Left ventricle myocardium inferior (tissue), 1 donor: ENCODE data around the gene KRT16. TPM values are rescaled to one million over a fixed set of nuclear protein-coding genes. Genes with fewer than 3 reads are reported as not detected.
"Not testable (repeated sequence)": the region's sequence is repeated elsewhere in the genome, so short reads cannot be mapped to it uniquely, and the experiment has no call there.

Experiments
- DNase-seq: peaks from one replicate; pipeline ENCODE4 v3.0.0-alpha.2; 2020
- H3K27ac ChIP-seq: fragments of 200-600 bp; replicated peaks from 2 replicates; pipeline ENCODE4 v1.8.0; 2021
- H3K27me3 ChIP-seq: fragments of 200-600 bp; 2 replicates; pipeline ENCODE4 v1.8.0; 2021; ENCODE audit warnings: low read depth
- H3K36me3 ChIP-seq: fragments of 200-600 bp; 2 replicates; pipeline ENCODE4 v1.8.0; 2021
- H3K4me1 ChIP-seq: fragments of 200-600 bp; 2 replicates; pipeline ENCODE4 v1.8.0; 2021
- H3K4me3 ChIP-seq: fragments of 200-600 bp; 2 replicates; pipeline ENCODE4 v1.8.0; 2021; ENCODE audit warnings: mild to moderate bottlenecking, moderate library complexity
- H3K9me3 ChIP-seq: fragments of 200-600 bp; replicated peaks from 2 replicates; pipeline ENCODE4 v1.8.0; 2021
- intact Hi-C: fragments of 100-400 bp; cut with micrococcal nuclease; formaldehyde crosslinking; loops from one replicate; pipeline ENCODE4 v1.11.0; 2022
- total RNA-seq: library from RNA; stranded (reverse); fragmentation: NEBNext Ultra II Directional; extraction: Animal tissue kit (Norgen Biotek cat#: 25700); gene quantifications from one replicate; pipeline ENCODE4 v1.2.1, GENCODE V29; 2021
- TF ChIP-seq, protein P1 (sequence below): fragments of 200-600 bp; IDR thresholded peaks from 2 replicates; pipeline ENCODE4 v1.8.0; 2021; ENCODE audit warnings: antibody characterized with exemption, mild to moderate bottlenecking, borderline replicate concordance
- donor health status: DM: no; HTN: yes; CAD: no; lungs with severe emphysema.

KRT16 gene
- total RNA-seq, 1 donor from 2014 or later = not detected

DNA sequence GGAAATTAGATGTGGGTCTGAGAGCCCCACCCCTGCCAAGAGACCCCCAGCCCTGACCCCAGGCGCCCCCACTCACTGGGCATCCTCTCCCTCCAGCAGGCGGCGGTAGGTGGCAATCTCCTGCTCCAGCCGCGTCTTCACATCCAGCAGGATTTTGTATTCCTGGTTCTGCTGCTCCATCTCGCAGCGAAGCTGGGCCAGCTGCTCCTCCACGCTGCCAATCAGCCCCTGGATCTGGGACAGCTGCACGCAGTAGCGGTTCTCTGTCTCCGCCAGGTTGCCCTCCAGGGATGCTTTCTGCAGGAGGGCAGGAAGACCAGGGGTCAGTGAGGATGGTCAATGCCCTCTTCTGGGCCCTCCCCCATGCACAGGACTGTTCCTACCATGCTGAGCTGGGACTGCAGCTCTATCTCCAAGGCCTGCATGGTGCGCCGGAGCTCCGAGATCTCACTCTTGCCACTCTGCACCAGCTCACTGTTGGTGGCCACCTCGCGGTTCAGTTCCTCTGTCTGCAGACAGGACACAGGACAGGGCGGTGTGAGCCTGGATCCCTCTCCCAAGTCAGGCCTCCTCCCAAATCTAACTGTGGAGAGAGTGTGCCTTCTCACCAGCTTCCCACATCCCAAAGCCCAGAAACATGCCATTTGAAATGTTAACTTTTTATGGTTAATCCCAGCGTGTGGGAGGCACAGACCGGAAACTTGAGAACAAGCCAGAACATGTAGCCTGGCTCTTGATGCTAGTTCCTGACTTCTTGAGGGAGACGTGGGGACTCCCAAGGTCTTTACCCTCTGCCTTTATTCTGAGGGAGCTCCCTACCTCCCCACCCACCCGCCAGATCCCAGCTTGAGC lies 8.2 kb upstream of the KRT16 start:
- TF ChIP-seq, protein P1, sequence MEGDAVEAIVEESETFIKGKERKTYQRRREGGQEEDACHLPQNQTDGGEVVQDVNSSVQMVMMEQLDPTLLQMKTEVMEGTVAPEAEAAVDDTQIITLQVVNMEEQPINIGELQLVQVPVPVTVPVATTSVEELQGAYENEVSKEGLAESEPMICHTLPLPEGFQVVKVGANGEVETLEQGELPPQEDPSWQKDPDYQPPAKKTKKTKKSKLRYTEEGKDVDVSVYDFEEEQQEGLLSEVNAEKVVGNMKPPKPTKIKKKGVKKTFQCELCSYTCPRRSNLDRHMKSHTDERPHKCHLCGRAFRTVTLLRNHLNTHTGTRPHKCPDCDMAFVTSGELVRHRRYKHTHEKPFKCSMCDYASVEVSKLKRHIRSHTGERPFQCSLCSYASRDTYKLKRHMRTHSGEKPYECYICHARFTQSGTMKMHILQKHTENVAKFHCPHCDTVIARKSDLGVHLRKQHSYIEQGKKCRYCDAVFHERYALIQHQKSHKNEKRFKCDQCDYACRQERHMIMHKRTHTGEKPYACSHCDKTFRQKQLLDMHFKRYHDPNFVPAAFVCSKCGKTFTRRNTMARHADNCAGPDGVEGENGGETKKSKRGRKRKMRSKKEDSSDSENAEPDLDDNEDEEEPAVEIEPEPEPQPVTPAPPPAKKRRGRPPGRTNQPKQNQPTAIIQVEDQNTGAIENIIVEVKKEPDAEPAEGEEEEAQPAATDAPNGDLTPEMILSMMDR = no peak
- no peak for DNase-seq
- peaks cover 88% of the 10 kb centered on the region for H3K27me3 ChIP-seq
- no peak overlapping the region for H3K27ac ChIP-seq
- H3K4me3 ChIP-seq = no peak overlapping the region
- intact Hi-C loops = no loop called here
- H3K9me3 ChIP-seq = no peaks in the 10 kb centered on the region
- H3K36me3 ChIP-seq = no peaks in the 10 kb centered on the region
- H3K4me1 ChIP-seq = peaks cover 5% of the 10 kb centered on the region

DNA sequence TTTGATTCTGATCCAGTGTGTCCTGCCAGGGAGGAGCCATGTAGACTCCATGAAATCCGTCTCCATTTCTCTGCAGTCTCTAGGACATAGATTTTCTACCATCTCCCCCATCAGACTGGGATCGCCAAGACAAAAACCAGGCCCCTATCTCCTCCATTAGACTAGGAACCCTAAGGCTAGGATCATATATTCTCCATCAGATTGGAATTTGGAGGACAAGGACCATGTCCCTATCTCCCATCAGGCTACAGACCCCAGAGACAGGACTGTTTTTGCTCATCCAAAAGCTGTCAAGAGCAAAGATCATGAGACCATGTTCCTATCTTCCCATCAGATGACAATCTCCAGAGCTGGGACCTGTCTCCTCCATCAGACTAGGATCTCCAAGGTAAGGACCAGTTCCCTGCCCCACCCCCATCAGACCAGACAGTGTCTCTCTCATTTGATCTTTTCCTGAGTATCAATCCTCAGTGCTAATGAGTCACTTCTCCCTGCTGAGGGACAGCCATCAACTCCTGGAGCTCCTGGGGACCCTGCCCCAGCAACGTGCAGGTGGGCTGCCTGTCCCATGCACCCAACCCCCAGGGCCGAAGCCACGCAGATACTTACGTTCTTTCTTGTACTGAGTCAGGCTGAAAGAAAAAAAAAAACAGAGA lies 7.5 kb upstream of the KRT16 start:
- intact Hi-C loops, H3K9me3 ChIP-seq, H3K4me1 ChIP-seq, H3K36me3 ChIP-seq, DNase-seq, H3K27ac ChIP-seq, H3K4me3 ChIP-seq: not testable (repeated sequence)
- H3K27me3 ChIP-seq = peaks cover 95% of the 10 kb centered on the region

DNA sequence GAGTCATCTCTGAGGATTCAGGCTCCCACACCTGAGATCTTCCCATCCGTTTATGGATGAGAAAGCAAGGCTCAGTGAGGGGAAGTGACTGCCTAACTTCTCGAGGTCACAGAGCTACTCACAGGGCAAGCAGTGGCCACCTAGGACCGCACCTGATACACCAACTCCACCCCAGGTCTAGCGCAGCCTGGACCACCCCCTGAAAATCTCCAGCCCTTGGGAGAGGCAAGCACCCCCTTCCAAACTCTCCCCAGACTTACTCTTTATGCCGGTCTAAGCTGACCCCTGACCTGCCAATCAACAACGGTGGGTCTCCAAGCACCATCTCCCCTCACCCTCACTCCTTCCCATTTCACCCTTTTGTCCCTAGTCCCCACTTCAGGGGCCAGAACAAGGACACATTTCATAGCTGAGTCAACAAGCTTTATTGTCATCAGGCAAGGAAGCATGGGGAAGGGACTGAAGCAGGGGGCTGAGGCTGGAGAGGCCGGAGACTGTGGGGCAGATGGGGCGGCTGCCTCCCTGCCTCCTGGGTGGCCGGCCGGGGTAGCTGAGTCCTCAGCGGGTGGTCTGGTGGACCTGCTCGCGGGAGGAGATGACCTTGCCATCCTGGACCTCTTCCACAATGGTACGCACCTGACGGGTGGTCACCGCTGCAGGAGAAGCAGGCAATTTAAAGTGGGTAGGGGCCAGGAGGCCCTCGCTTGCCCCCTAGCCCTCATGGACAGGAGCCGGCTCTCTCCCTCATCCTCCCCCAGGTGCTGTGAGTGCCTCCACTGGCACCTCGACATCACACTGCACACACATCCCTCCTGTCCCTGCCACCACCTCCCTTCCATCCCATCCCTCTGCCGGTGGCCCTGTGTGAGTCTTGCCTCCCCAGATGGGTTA lies 6.7 kb upstream of the KRT16 start:
- H3K36me3 ChIP-seq = no peaks in the 10 kb centered on the region
- no peaks in the 10 kb centered on the region for H3K9me3 ChIP-seq
- DNase-seq = no peak
- intact Hi-C loops = no loop called here
- no peak overlapping the region for H3K27ac ChIP-seq
- H3K4me3 ChIP-seq = no peak overlapping the region
- TF ChIP-seq, protein P1 = no peak
- H3K4me1 ChIP-seq = no peaks in the 10 kb centered on the region
- peaks cover 95% of the 10 kb centered on the region for H3K27me3 ChIP-seq

DNA sequence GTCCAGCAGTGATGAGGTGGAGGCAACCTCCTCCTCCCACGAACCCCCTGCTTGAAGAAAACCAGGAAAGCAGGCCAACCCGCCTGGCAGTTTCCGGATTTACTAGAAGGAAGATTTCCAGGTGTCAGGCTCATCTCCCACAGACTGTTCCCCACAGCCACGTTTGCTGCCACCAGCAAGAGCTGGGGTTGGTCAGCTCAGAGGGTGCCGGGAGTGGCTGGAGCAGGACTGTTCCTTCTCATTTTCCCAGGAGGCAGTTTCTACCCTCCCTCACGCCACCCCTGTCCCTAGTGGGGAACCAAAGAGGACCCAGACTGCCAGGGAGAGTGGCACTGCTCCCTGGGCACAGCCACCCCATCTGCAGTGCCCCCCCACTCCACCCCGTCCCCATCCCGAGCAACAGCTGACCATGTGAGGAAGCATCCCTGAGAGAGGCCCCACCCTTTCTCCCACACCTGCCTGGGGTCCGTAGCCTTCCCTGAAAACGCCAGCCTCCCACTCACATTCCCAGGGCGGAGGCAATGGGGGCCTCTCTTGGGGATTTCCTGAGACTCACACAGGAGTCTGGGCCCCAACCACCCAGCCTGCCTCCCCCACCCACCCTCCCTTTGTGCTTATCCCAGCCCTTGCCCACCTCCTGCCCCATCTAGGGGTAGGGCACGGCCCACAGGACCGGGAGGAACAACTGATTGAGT lies 5.9 kb upstream of the KRT16 start:
- Histone ChIP-seq H3K27me3 (peaks cover 95% of the 10 kb centered on the region), H3K9me3 (no peaks in the 10 kb centered on the region), H3K4me1 (no peaks in the 10 kb centered on the region), H3K27ac (no peak overlapping the region), H3K4me3 (no peak overlapping the region), H3K36me3 (no peaks in the 10 kb centered on the region)
- intact Hi-C loops = no loop called here
- TF ChIP-seq, protein P1 = no peak
- DNase-seq = no peak

DNA sequence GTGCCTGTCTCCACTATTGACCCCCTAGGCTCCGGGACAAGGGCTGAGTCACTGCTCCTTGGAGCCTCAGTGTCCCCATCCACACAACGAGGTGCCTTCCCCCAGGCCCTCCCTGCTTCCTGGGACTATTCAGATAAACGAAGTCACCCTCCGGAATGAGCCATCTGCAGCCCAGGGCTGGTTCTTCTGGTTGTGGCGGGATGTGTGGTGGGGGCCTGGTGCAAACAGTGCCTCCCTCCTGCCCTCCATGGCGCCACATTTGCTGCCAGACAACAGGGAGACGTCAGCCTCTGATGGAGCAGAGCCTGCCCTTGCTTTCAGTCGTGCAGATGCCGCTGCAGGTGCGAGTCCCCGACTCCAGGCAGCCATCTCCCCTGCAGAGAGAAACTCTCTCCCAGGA lies 5.1 kb upstream of the KRT16 start:
- Histone ChIP-seq H3K9me3 (no peaks in the 10 kb centered on the region), H3K4me3 (no peak overlapping the region), H3K36me3 (no peaks in the 10 kb centered on the region), H3K4me1 (no peaks in the 10 kb centered on the region), H3K27ac (no peak overlapping the region), H3K27me3 (peaks cover 95% of the 10 kb centered on the region)
- TF ChIP-seq, protein P1 = no peak
- DNase-seq = no peak
- intact Hi-C loops = no loop called here
